ENCODE data around the gene VANGL1.

- TF ChIP-seq CTCF (conservative IDR thresholded peaks at IDR 0.05; ENCODE audit: low read depth, low read length) (no peak), CEBPB (IDR thresholded peaks at IDR 0.05; ENCODE audit: low read depth, low read length) (no peak), RFX5 (IDR thresholded peaks at IDR 0.05; ENCODE audit: low read depth, low read length) (no peak), RAD21 (IDR thresholded peaks at IDR 0.05; ENCODE audit: low read length) (no peak), POLR2A (IDR thresholded peaks at IDR 0.05; ENCODE audit: low read depth, low read length) (no peak), CHD1 (IDR thresholded peaks at IDR 0.05; ENCODE audit: low read depth, low read length) (no peak), BHLHE40 (IDR thresholded peaks at IDR 0.05; ENCODE audit: low read depth, low read length) (no peak), MXI1 (IDR thresholded peaks at IDR 0.05; ENCODE audit: borderline replicate concordance, low read depth, low read length) (no peak), NFE2L2 (IDR thresholded peaks at IDR 0.05; ENCODE audit: low read depth, low read length) (no peak), SMC3 (IDR thresholded peaks at IDR 0.05; ENCODE audit: low read depth, low read length) (no peak), FOS (IDR thresholded peaks at IDR 0.05; ENCODE audit: low read depth, low read length) (no peak), USF2 (IDR thresholded peaks at IDR 0.05; ENCODE audit: low read depth, low read length) (no peak), MAZ (IDR thresholded peaks at IDR 0.05; ENCODE audit: borderline replicate concordance, low read depth, low read length) (no peak)
Observed at GRCh38 chr1:115722221-115722620, 80.5 kb downstream of the VANGL1 start.
